Rectal smooth muscle tissue (tissue), 1 donor: ENCODE data around the gene PLCL1.

Experiments used
- H3K27ac ChIP-seq: one replicate; pipeline ENCODE4 v1.7.0; 2013; ENCODE audit warnings: low read depth, low read length, inconsistent platforms
- H3K27me3 ChIP-seq: one replicate; pipeline ENCODE4 v1.7.0; 2013; ENCODE audit warnings: low read length; ENCODE audit not compliant: control insufficient read depth, insufficient read depth
- H3K36me3 ChIP-seq: one replicate; pipeline ENCODE4 v1.7.0; 2013; ENCODE audit warnings: low read length; ENCODE audit not compliant: control insufficient read depth, insufficient read depth
- H3K4me1 ChIP-seq: one replicate; pipeline ENCODE4 v1.7.0; 2013; ENCODE audit warnings: low read length; ENCODE audit not compliant: control insufficient read depth, insufficient read depth
- H3K4me3 ChIP-seq: one replicate; pipeline ENCODE4 v1.7.0; 2013; ENCODE audit warnings: low read length
- H3K9ac ChIP-seq: one replicate; pipeline ENCODE4 v1.7.0; 2013; ENCODE audit warnings: low read length

PLCL1 gene

GRCh38 chr2:197940382-197940781 is 136.0 kb downstream of the PLCL1 start:
- H3K4me3 ChIP-seq: no peak overlapping the region
- peaks cover 5% of the 10 kb centered on the region for H3K4me1 ChIP-seq
- H3K9ac ChIP-seq: no peak overlapping the region
- H3K27me3 ChIP-seq: no peaks in the 10 kb centered on the region
- no peaks in the 10 kb centered on the region for H3K36me3 ChIP-seq
- no peak overlapping the region for H3K27ac ChIP-seq

DNA sequence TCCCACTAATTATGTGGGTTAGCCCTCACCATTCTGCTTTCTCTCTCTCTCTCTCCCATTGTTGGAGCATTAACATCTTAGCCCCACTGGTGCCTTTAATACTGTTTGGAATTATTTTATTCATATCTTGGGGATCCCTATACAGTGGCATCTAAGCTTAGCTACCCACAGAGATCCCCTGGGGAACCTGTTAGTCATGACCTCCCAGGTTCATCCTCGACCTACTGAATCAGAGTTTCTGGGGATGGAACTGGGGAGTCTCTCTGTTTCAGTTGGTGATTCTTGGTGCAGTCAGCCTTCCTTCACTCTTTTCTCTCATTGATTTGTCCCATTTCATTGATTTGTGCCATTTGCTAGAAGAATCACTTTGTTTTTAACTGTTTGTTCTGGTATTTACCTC is 137.3 kb downstream of the PLCL1 start:
- no peaks in the 10 kb centered on the region for H3K36me3 ChIP-seq
- H3K9ac ChIP-seq: no peak overlapping the region
- H3K27ac ChIP-seq: no peak overlapping the region
- no peaks in the 10 kb centered on the region for H3K27me3 ChIP-seq
- H3K4me3 ChIP-seq: no peak overlapping the region
- peaks cover 5% of the 10 kb centered on the region for H3K4me1 ChIP-seq

DNA sequence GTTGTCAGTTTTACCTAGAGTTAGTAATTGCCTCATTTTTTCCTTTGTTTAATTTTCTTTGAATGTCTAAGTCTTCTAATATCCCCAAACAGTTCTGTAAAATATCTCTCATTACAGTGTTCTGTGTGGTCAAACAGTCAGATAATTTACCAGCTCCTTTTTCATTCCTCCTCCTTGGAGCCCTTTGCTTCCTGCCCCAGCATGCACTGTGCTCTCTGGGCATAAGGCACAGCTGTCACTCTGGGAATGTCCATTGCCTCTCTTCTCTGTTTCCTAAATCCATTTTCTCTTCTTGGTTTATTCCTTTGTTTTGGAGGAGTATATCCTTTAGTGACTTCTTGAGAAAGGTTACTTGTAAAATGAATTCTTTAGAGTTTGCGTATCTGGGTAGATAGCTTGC is 139.3 kb downstream of the PLCL1 start:
- Histone ChIP-seq H3K4me3 (no peak overlapping the region), H3K4me1 (peaks cover 5% of the 10 kb centered on the region), H3K27ac (no peak overlapping the region), H3K9ac (no peak overlapping the region), H3K27me3 (no peaks in the 10 kb centered on the region), H3K36me3 (no peaks in the 10 kb centered on the region)

DNA sequence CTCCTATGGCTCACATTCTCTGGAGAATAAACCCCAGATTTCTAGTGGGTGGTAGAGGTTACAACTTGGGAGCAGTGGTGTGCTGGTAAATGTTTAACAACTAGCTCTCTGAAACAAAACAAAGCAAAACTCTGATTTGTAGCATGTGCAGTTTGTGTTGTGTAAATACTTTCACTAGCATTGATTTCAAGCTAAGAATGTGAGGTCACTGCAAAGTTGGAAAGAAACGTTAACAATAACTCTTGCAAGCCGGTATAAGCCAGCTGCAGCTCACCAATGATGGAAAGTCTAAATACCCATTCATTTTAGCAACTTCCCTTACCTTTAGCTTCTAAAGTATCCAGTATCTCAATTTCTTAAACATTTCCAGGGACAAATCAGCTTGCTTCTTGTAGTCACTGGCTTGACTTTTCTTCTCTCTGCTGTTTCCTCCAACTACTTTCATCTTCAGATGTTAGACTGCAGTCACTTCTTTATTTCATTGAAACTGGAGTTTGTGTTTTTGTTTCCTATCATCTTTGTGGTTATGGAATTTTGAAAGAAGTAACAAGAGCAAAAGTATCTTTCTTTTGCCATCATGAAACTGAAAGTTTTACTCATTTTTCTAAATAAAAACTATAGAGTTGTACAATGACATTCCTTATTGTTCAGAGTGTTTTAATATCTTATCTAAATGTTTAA is 140.2 kb downstream of the PLCL1 start:
- Histone ChIP-seq H3K4me1 (peaks cover 5% of the 10 kb centered on the region), H3K4me3 (no peak overlapping the region), H3K27ac (no peak overlapping the region), H3K36me3 (no peaks in the 10 kb centered on the region), H3K9ac (no peak overlapping the region), H3K27me3 (no peaks in the 10 kb centered on the region)

DNA sequence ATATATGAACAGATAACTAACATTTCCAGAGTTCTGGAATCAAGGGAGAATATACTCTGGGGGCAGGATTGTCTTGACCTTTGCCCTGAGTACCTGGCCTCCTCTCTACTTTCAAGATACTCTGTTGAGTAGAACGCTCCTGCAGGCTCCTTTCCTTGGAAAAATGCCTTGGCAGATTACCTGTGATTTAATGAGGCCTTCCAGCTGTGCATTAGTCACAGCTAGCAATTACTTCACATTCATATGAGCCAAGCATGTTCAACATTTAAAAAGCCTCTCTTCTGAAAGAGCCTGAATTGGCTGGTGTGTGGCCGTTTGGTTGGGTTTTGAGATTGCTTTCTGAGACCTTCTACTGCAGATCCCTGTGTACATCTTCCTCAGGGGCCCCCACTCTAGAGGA is 142.2 kb downstream of the PLCL1 start:
- no peak overlapping the region for H3K27ac ChIP-seq
- H3K27me3 ChIP-seq: no peaks in the 10 kb centered on the region
- H3K36me3 ChIP-seq: no peaks in the 10 kb centered on the region
- H3K4me1 ChIP-seq: peaks cover 5% of the 10 kb centered on the region
- no peak overlapping the region for H3K9ac ChIP-seq
- H3K4me3 ChIP-seq: no peak overlapping the region

DNA sequence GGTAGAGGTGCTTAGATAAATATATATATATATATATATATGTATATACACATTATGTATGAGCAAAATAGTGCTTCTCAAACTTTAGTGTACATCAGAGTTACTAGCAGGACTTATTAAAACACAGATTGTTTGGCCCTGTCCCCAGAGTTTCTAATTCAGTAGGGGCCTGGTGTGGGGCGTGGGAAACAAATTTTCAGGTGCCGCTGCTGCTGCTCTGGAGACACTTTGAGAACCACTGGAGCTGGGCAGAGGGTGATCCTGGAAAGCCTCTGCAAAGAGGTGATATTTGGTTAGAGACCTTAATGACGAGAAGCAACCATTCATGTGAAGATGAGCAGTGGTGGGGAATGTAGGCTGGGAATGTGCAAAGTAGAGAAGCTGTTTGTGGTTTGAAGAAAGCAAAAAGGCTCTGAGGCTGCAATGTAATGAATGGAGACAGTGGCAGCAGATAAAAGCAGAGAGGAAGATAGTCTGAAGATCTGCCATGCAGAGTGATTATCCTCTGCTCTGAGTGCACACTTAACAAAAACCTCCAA is 142.9 kb downstream of the PLCL1 start:
- H3K27me3 ChIP-seq: no peaks in the 10 kb centered on the region
- peaks cover 5% of the 10 kb centered on the region for H3K4me1 ChIP-seq
- H3K9ac ChIP-seq: no peak overlapping the region
- H3K27ac ChIP-seq: no peak overlapping the region
- no peaks in the 10 kb centered on the region for H3K36me3 ChIP-seq
- no peak overlapping the region for H3K4me3 ChIP-seq

DNA sequence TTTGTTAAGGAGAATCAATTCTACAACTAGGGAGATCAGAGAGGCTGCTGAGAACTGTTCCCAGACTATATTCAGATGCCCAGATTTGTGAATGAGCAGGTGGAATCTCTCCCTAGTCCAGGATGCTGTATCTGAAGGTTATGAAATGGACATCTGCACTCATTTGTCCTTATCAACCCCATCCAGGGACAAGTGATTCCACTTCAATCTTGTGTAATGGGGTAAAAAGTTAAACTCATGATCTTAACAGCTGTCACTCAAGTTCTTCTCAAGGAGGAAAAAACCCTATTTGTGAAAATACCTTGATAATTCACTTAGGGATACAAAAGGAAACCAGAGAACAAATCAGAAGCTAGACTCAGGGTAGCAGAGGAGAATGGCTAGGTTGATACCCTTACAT is 144.8 kb downstream of the PLCL1 start:
- no peak overlapping the region for H3K9ac ChIP-seq
- peaks cover 5% of the 10 kb centered on the region for H3K4me1 ChIP-seq
- H3K27me3 ChIP-seq: no peaks in the 10 kb centered on the region
- no peaks in the 10 kb centered on the region for H3K36me3 ChIP-seq
- H3K4me3 ChIP-seq: no peak overlapping the region
- no peak overlapping the region for H3K27ac ChIP-seq

DNA sequence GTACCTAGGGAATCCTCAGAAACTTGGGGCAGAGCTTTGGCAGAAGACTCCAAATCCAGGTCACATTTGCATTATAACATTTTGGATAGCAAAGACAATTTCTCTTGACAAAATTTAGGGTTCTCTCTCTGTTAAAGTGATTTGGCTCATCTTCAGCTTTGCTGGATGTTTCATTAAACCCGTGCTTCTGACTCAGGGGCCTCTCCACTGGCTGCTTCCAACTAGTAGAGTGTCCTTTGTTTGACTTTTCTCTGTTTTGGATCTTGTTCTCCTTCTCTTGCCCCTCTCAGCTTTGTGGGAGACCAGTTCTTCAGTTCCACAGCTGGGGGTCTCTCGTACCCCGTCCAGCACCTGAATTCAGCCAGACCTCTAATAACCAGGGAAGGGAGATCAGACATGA is 145.6 kb downstream of the PLCL1 start:
- H3K36me3 ChIP-seq: no peaks in the 10 kb centered on the region
- H3K9ac ChIP-seq: no peak overlapping the region
- no peaks in the 10 kb centered on the region for H3K4me1 ChIP-seq
- no peak overlapping the region for H3K27ac ChIP-seq
- no peaks in the 10 kb centered on the region for H3K27me3 ChIP-seq
- H3K4me3 ChIP-seq: no peak overlapping the region

GRCh38 chr2:197950724-197951123 is 146.3 kb downstream of the PLCL1 start:
- H3K27ac ChIP-seq: no peak overlapping the region
- no peaks in the 10 kb centered on the region for H3K27me3 ChIP-seq
- H3K36me3 ChIP-seq: no peaks in the 10 kb centered on the region
- no peak overlapping the region for H3K9ac ChIP-seq
- H3K4me1 ChIP-seq: no peaks in the 10 kb centered on the region
- no peak overlapping the region for H3K4me3 ChIP-seq

DNA sequence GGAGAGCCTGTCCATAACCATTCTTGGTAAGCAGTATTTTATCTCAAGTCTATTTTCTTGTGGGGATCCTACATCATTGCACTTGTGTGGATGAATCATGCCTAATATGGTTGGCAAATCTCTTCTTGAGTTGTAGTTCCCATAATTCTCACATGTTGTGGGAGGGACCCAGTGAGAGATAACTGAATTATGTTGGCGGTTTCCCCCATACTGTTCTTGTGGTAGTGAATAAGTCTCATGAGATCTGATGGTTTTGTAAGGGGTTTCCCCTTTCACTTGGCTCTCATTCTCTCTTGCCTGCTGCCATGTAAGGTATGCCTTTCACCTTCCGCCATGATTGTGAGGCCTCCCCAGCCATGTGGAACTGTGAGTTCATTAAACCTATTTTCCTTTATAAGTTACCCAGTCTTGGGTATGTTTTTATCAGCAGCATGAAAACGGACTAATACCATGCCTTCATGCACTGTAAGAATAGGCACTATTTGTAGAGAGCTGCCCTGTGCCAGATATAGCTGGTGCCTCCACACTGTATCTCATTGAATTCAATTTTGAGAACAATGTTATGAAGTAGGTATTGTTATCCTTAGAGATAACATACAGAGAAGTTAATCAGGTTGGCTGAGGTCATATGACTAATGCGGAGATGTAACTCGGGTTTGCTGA is 148.3 kb downstream of the PLCL1 start:
- Histone ChIP-seq H3K4me3 (no peak overlapping the region), H3K27me3 (no peaks in the 10 kb centered on the region), H3K9ac (no peak overlapping the region), H3K36me3 (no peaks in the 10 kb centered on the region), H3K4me1 (no peaks in the 10 kb centered on the region), H3K27ac (no peak overlapping the region)

- H3K27me3 ChIP-seq: no peaks in the 10 kb centered on the region
- H3K9ac ChIP-seq: no peak overlapping the region
- no peaks in the 10 kb centered on the region for H3K36me3 ChIP-seq
- no peak overlapping the region for H3K27ac ChIP-seq
- no peaks in the 10 kb centered on the region for H3K4me1 ChIP-seq
- no peak overlapping the region for H3K4me3 ChIP-seq
Measured at GRCh38 chr2:197954328-197954727, 149.9 kb downstream of the PLCL1 start.

GRCh38 chr2:197958592-197959150 is 154.3 kb downstream of the PLCL1 start:
- Histone ChIP-seq H3K9ac (no peak overlapping the region), H3K27ac (no peak overlapping the region), H3K27me3 (no peaks in the 10 kb centered on the region), H3K4me3 (no peak overlapping the region), H3K36me3 (no peaks in the 10 kb centered on the region), H3K4me1 (no peaks in the 10 kb centered on the region)

GRCh38 chr2:197959383-197959782 is 155.0 kb downstream of the PLCL1 start:
- Histone ChIP-seq H3K4me1 (no peaks in the 10 kb centered on the region), H3K27me3 (no peaks in the 10 kb centered on the region), H3K4me3 (no peak overlapping the region), H3K36me3 (no peaks in the 10 kb centered on the region), H3K9ac (no peak overlapping the region), H3K27ac (no peak overlapping the region)
